IMR-90 (cell line): Measurements from ENCODE around the gene RPS19BP1. TPM values are rescaled to one million over a fixed set of nuclear protein-coding genes. Genes with fewer than 3 reads are reported as not detected.
A peak's percentile ranks its signal among the peaks of the same experiment; 100 is the strongest.

Experiments used
- ATAC-seq: fragments of 200-7000 bp; cut with Tn5 transposase; 2 replicates; pipeline ENCODE4 v1.9.1; 2020; ENCODE audit warnings: low read depth, mild to moderate bottlenecking, moderate library complexity
- BruUV-seq: library from RNA; stranded (reverse); fragments of 400-500 nt; replicated peaks from 2 replicates; lab custom pipeline; 2021; lab: Mats Ljungman, UMichigan
- CTCF ChIA-PET: fragments of 300-600 bp; formaldehyde crosslinking; extraction: SDS; loops from one replicate; lab custom pipeline; 2021; ENCODE audit warnings: antibody characterized with exemption; lab: Yijun Ruan, JAX
- POLR2A ChIA-PET: fragments of 300-600 bp; sonication (Branson Sonifier 250); formaldehyde crosslinking; loops from one replicate; lab custom pipeline; 2022; ENCODE audit warnings: antibody characterized with exemption; ENCODE audit not compliant: unreplicated experiment; lab: Charles Lee
- DNase-seq: peaks from one replicate; pipeline ENCODE4 v3.0.0; 2013
- H2AFZ ChIP-seq: replicated peaks from 2 replicates; pipeline ENCODE3; 2013; ENCODE audit warnings: low read length, mild to moderate bottlenecking; ENCODE audit not compliant: poor library complexity
- H2AK5ac ChIP-seq: 2 replicates; pipeline ENCODE4 v1.6.1; 2013; ENCODE audit warnings: low read depth, low read length, inconsistent platforms
- H2AK9ac ChIP-seq: replicated peaks from 2 replicates; pipeline ENCODE3; 2013; ENCODE audit warnings: mild to moderate bottlenecking, low read depth, low read length, moderate library complexity; ENCODE audit not compliant: poor library complexity
- H2BK120ac ChIP-seq: 2 replicates; pipeline ENCODE4 v1.6.1; 2013; ENCODE audit warnings: low read depth, low read length, inconsistent platforms
- H2BK15ac ChIP-seq: 3 replicates; pipeline ENCODE4 v1.6.1; 2013; ENCODE audit warnings: low read depth, low read length, inconsistent platforms
- H2BK20ac ChIP-seq: 2 replicates; pipeline ENCODE4 v1.6.1; 2013; ENCODE audit warnings: low read depth, mild to moderate bottlenecking, inconsistent platforms, low read length, moderate library complexity
- H2BK5ac ChIP-seq: 2 replicates; pipeline ENCODE4 v1.6.1; 2013; ENCODE audit warnings: mild to moderate bottlenecking, low read depth, low read length, inconsistent platforms; ENCODE audit not compliant: poor library complexity, severe bottlenecking
- H3K14ac ChIP-seq: replicated peaks from 2 replicates; pipeline ENCODE4 v1.6.1; 2013; ENCODE audit warnings: low read depth, low read length, inconsistent platforms
- H3K18ac ChIP-seq: 2 replicates; pipeline ENCODE4 v1.6.1; 2013; ENCODE audit warnings: low read depth, low read length, control low read depth
- H3K23ac ChIP-seq: 2 replicates; pipeline ENCODE4 v1.6.1; 2013; ENCODE audit warnings: low read depth, low read length, inconsistent platforms
- H3K27ac ChIP-seq: 2 replicates; pipeline ENCODE4 v1.5.1; 2013; ENCODE audit warnings: mild to moderate bottlenecking, control low read depth, low read length; ENCODE audit not compliant: insufficient read depth
- H3K27me3 ChIP-seq: 2 replicates; pipeline ENCODE4 v1.6.1; 2013; ENCODE audit warnings: low read length; ENCODE audit not compliant: control insufficient read depth, insufficient read depth
- H3K36me3 ChIP-seq: 2 replicates; pipeline ENCODE4 v1.6.1; 2013; ENCODE audit warnings: low read length, mixed read lengths; ENCODE audit not compliant: control insufficient read depth, insufficient read depth
- H3K4ac ChIP-seq: 2 replicates; pipeline ENCODE4 v1.6.1; 2013; ENCODE audit warnings: low read depth, low read length, inconsistent platforms
- H3K4me1 ChIP-seq: 2 replicates; pipeline ENCODE4 v1.6.1; 2013; ENCODE audit warnings: low read length, mixed read lengths; ENCODE audit not compliant: control insufficient read depth, insufficient read depth
- H3K4me2 ChIP-seq: 2 replicates; pipeline ENCODE4 v1.6.1; 2013; ENCODE audit warnings: low read depth, mild to moderate bottlenecking, control low read depth, low read length, moderate library complexity
- H3K4me3 ChIP-seq: 2 replicates; pipeline ENCODE4 v1.5.1; 2013; ENCODE audit warnings: low read depth, mild to moderate bottlenecking, control low read depth, low read length, moderate library complexity; ENCODE audit not compliant: insufficient read depth
- H3K56ac ChIP-seq: 2 replicates; pipeline ENCODE4 v1.6.1; 2013; ENCODE audit warnings: low read length, inconsistent platforms; ENCODE audit not compliant: insufficient read depth; ENCODE audit errors: extremely low read depth
- H3K79me1 ChIP-seq, 2 experiments: 2 replicates each; pipeline ENCODE4 v1.6.1; 2013; ENCODE audit warnings: low read length in 2 of 2, inconsistent platforms in 1 of 2, low read depth in 1 of 2
- H3K9ac ChIP-seq: 2 replicates; pipeline ENCODE4 v1.6.1; 2013; ENCODE audit warnings: low read depth, low read length, control low read depth
- H3K9me1 ChIP-seq: 2 replicates; pipeline ENCODE4 v1.6.1; 2013; ENCODE audit warnings: low read length, inconsistent platforms; ENCODE audit not compliant: insufficient read depth
- H3K9me3 ChIP-seq: 2 replicates; pipeline ENCODE4 v1.6.1; 2013; ENCODE audit warnings: low read length; ENCODE audit not compliant: control insufficient read depth, insufficient read depth
- H4K20me1 ChIP-seq: 2 replicates; pipeline ENCODE4 v1.6.1; 2013; ENCODE audit warnings: low read length, inconsistent platforms; ENCODE audit not compliant: insufficient read depth
- H4K5ac ChIP-seq: 2 replicates; pipeline ENCODE4 v1.6.1; 2013; ENCODE audit warnings: mild to moderate bottlenecking, low read depth, low read length, control low read depth
- H4K8ac ChIP-seq, 2 experiments: 2 replicates each; pipeline ENCODE4 v1.6.1; 2013; ENCODE audit warnings: low read depth in 2 of 2, low read length in 2 of 2, control low read depth in 1 of 2, inconsistent platforms in 1 of 2
- H4K91ac ChIP-seq: 2 replicates; pipeline ENCODE4 v1.6.1; 2013; ENCODE audit warnings: low read depth, low read length, inconsistent platforms; ENCODE audit not compliant: insufficient read depth
- BHLHE40 ChIP-seq: fragments of 150-350 bp; IDR thresholded peaks from 2 replicates; pipeline ENCODE4 v1.6.1; 2016; ENCODE audit warnings: mild to moderate bottlenecking, low read depth, low read length
- CHD1 ChIP-seq: IDR thresholded peaks from 2 replicates; pipeline ENCODE4 v1.6.1; 2012; ENCODE audit warnings: low read depth, low read length, improper control_type of control experiment
- CTCF ChIP-seq: conservative IDR thresholded peaks from 2 replicates; pipeline ENCODE4 v1.5.1; 2012; ENCODE audit warnings: mild to moderate bottlenecking, low read depth, low read length, improper control_type of control experiment
- ELK1 ChIP-seq: fragments of 150-350 bp; IDR thresholded peaks from 2 replicates; pipeline ENCODE4 v1.6.1; 2016; ENCODE audit warnings: low read depth, mild to moderate bottlenecking, low read length, moderate library complexity, borderline replicate concordance
- MAZ ChIP-seq: IDR thresholded peaks from 2 replicates; pipeline ENCODE4 v1.6.1; 2012; ENCODE audit warnings: low read depth, mild to moderate bottlenecking, low read length, improper control_type of control experiment, moderate library complexity, borderline replicate concordance
- MXI1 ChIP-seq: IDR thresholded peaks from 2 replicates; pipeline ENCODE4 v1.6.1; 2012; ENCODE audit warnings: low read depth, mild to moderate bottlenecking, low read length, moderate library complexity, borderline replicate concordance
- NFE2L2 ChIP-seq: fragments of 150-350 bp; IDR thresholded peaks from 2 replicates; pipeline ENCODE4 v1.6.1; 2016; ENCODE audit warnings: low read depth, mild to moderate bottlenecking, low read length
- POLR2A ChIP-seq: IDR thresholded peaks from 2 replicates; pipeline ENCODE4 v1.6.1; 2012; ENCODE audit warnings: mild to moderate bottlenecking, low read depth, low read length
- RAD21 ChIP-seq: IDR thresholded peaks from 2 replicates; pipeline ENCODE4 v1.6.1; 2012; ENCODE audit warnings: low read length, improper control_type of control experiment
- RCOR1 ChIP-seq: IDR thresholded peaks from 2 replicates; pipeline ENCODE4 v1.6.1; 2012; ENCODE audit warnings: mild to moderate bottlenecking, low read length, improper control_type of control experiment; ENCODE audit not compliant: insufficient replicate concordance
- RFX5 ChIP-seq: IDR thresholded peaks from 2 replicates; pipeline ENCODE4 v1.8.0; 2012; ENCODE audit warnings: low read depth, mild to moderate bottlenecking, low read length, moderate library complexity
- USF2 ChIP-seq: fragments of 150-350 bp; IDR thresholded peaks from 2 replicates; pipeline ENCODE4 v1.6.1; 2017; ENCODE audit warnings: mild to moderate bottlenecking, antibody characterized with exemption, low read length, low read depth
- WGBS, 2 experiments: methylation state at CpG; one replicate each; pipeline versions ENCODE4 v1.1.5 to v1.1.7; 2013; ENCODE audit warnings: missing lambda C conversion rate in 2 of 2; ENCODE audit not compliant: insufficient read length in 1 of 2; ENCODE audit errors: extremely low coverage in 2 of 2; 5-methylcytosine and 5-hydroxymethylcytosine counted together
- dilution Hi-C: fragments of 300-500 bp; cut with HindIII; formaldehyde crosslinking; loops from one replicate; pipeline ENCODE4 v1.14.3; 2018; ENCODE audit warnings: low sequenced_read_pairs; ENCODE audit not compliant: unreplicated experiment
- in situ Hi-C: fragments of 300-500 bp; cut with MboI; formaldehyde crosslinking; loops from 3 replicates; pipeline ENCODE4 v1.14.3; 2019; ENCODE audit warnings: low sequenced_read_pairs, inconsistent platforms, mixed read lengths
- intact Hi-C: fragments of 100-400 bp; cut with micrococcal nuclease; formaldehyde crosslinking; loops from 2 replicates; pipeline ENCODE4 v1.10.0; 2022
- polyA plus RNA-seq, 3 experiments: library from polyadenylated mRNA; depleted of rRNA; stranded (reverse); fragments of >200 nt; gene quantifications; 2 replicates each; pipeline ENCODE4 v1.2.3, GENCODE V29; 2012; ENCODE audit warnings: low replicate concordance in 1 of 3
- total RNA-seq: library from RNA; depleted of rRNA; stranded (reverse); fragments of >200 nt; gene quantifications from 2 replicates; pipeline ENCODE4 v1.2.3, GENCODE V29; 2012

The RPS19BP1 gene
- total and polyA plus RNA-seq, 2 of the 4 experiments (the other 2 are of a cell fraction), result 33.0 to 95.4 TPM

GRCh38 chr22:39498368-39498767 is 34.2 kb downstream of the RPS19BP1 start:
- H3K4me3 ChIP-seq, result no peak overlapping the region
- H4K91ac ChIP-seq, result no peak overlapping the region
- no peak overlapping the region for H2AFZ ChIP-seq
- no peak overlapping the region for H3K14ac ChIP-seq
- no peak overlapping the region for H2AK9ac ChIP-seq
- H4K5ac ChIP-seq, result no peak overlapping the region
- peaks cover under 1 to 25% of the 10 kb centered on the region in 2 experiments; a peak in 3 of 4 replicates for H3K79me1 ChIP-seq
- ChIA-PET POLR2A (no interaction called here), CTCF (no interaction called here)
- no peak overlapping the region for H3K23ac ChIP-seq
- H2BK5ac ChIP-seq, result no peak overlapping the region
- TF ChIP-seq CTCF (no peak), RFX5 (no peak), BHLHE40 (no peak), USF2 (no peak), MXI1 (no peak), RAD21 (no peak), ELK1 (no peak), POLR2A (no peak), CHD1 (no peak), RCOR1 (no peak), NFE2L2 (no peak), MAZ (no peak)
- intact Hi-C loops, result loop anchor here (10.0 kb wide), 2 partner anchors 64 to 324 kb away; no protein-coding TSS in a partner anchor
- no peak overlapping the region for H3K4me2 ChIP-seq
- H4K8ac ChIP-seq, result no peak overlapping the region
- whole genome bisulfite sequencing, 2 experiments, result no CpG with 5 or more reads among the region's 2 CpGs
- no peak overlapping the region for H3K56ac ChIP-seq
- peaks cover 12% of the 10 kb centered on the region; the same call in 1 of the 2 replicates for H4K20me1 ChIP-seq
- peak overlapping the region; percentile 35; the same call in 1 of the 2 replicates for H2AK5ac ChIP-seq
- in situ Hi-C loops, result no loop called here
- H2BK120ac ChIP-seq, result no peak overlapping the region
- peaks cover 24% of the 10 kb centered on the region for H3K9me1 ChIP-seq
- H3K18ac ChIP-seq, result no peak overlapping the region
- peaks cover 14% of the 10 kb centered on the region for H3K4me1 ChIP-seq
- no peak overlapping the region for H2BK15ac ChIP-seq
- H3K9ac ChIP-seq, result no peak overlapping the region
- H2BK20ac ChIP-seq, result no peak overlapping the region
- H3K4ac ChIP-seq, result no peak overlapping the region; the same call in 1 of the 2 replicates
- H3K27me3 ChIP-seq, result no peaks in the 10 kb centered on the region
- H3K9me3 ChIP-seq, result no peaks in the 10 kb centered on the region
- dilution Hi-C loops, result no loop called here
- no peaks in the 10 kb centered on the region for H3K36me3 ChIP-seq
- H3K27ac ChIP-seq, result no peak overlapping the region
- BruUV-seq, result no TSS peak
- DNase-seq, result no peak
- no peak for ATAC-seq
